HepG2 (cell line): Measurements from ENCODE around the gene ZNF771. TPM values are rescaled to one million over a fixed set of nuclear protein-coding genes. Genes with fewer than 3 reads are reported as not detected.

ENCODE experiments used
- CBX5 ChIP-seq: sonication (generic); formaldehyde crosslinking; IDR thresholded peaks from 2 replicates; pipeline ENCODE4 v1.4.0; 2020; ENCODE audit warnings: missing genetic modification reagents, borderline replicate concordance
- DRAP1 ChIP-seq: IDR thresholded peaks from 2 replicates; pipeline ENCODE4 v1.6.1; 2016; ENCODE audit warnings: missing genetic modification reagents, missing compliant biosample characterization
- E2F2 ChIP-seq: sonication (generic); formaldehyde crosslinking; IDR thresholded peaks from 2 replicates; pipeline ENCODE4 v1.4.0; 2020; ENCODE audit warnings: missing genetic modification reagents, borderline replicate concordance
- HMG20A ChIP-seq: IDR thresholded peaks from 2 replicates; pipeline ENCODE4 v1.6.1; 2016; ENCODE audit warnings: borderline replicate concordance
- HNF1B ChIP-seq: sonication (generic); formaldehyde crosslinking; IDR thresholded peaks from 2 replicates; pipeline ENCODE4 v1.5.1; 2020; ENCODE audit warnings: mild to moderate bottlenecking, moderate library complexity, missing genetic modification reagents
- HOMEZ ChIP-seq: IDR thresholded peaks from 2 replicates; pipeline ENCODE4 v1.6.1; 2016; ENCODE audit warnings: low read depth
- RBFOX2 ChIP-seq: fragments of 200-400 bp; formaldehyde crosslinking; IDR thresholded peaks from 2 replicates; pipeline ENCODE4 v1.6.1; 2017; ENCODE audit warnings: low read depth, mild to moderate bottlenecking, low read length
- SIN3B ChIP-seq: fragments of 150-350 bp; IDR thresholded peaks from 2 replicates; pipeline ENCODE4 v1.6.1; 2014; ENCODE audit warnings: low read length
- SIX4 ChIP-seq: sonication (generic); formaldehyde crosslinking; IDR thresholded peaks from 2 replicates; pipeline ENCODE4 v1.4.0; 2020; ENCODE audit warnings: missing genetic modification reagents
- TCF7 ChIP-seq: sonication (generic); IDR thresholded peaks from 2 replicates; pipeline ENCODE4 v1.6.1; 2016; ENCODE audit warnings: antibody characterized with exemption, low read depth
- TRIM24 ChIP-seq: sonication (generic); formaldehyde crosslinking; IDR thresholded peaks from 2 replicates; pipeline ENCODE4 v1.8.0; 2022; ENCODE audit warnings: mild to moderate bottlenecking, missing genetic modification reagents
- ZBTB26 ChIP-seq: IDR thresholded peaks from 2 replicates; pipeline ENCODE4 v1.6.1; 2016; ENCODE audit warnings: missing compliant biosample characterization, missing genetic modification reagents, borderline replicate concordance
- ZFP36 ChIP-seq: fragments of 150-350 bp; IDR thresholded peaks from 2 replicates; pipeline ENCODE4 v1.6.1; 2018; ENCODE audit warnings: borderline replicate concordance, low read length, low read depth; ENCODE audit not compliant: partially characterized antibody
- ZFP41 ChIP-seq: sonication (generic); formaldehyde crosslinking; IDR thresholded peaks from 2 replicates; pipeline ENCODE4 v1.4.0; 2020; ENCODE audit warnings: mild to moderate bottlenecking, missing genetic modification reagents, borderline replicate concordance
- ZNF160 ChIP-seq: sonication (generic); formaldehyde crosslinking; IDR thresholded peaks from 2 replicates; pipeline ENCODE4 v1.8.0; 2022; ENCODE audit warnings: mild to moderate bottlenecking, inconsistent platforms, missing genetic modification reagents
- ZNF253 ChIP-seq: sonication (generic); formaldehyde crosslinking; IDR thresholded peaks from 2 replicates; pipeline ENCODE4 v1.8.0; 2022; ENCODE audit warnings: mild to moderate bottlenecking, missing genetic modification reagents, borderline replicate concordance
- ZNF329 ChIP-seq: sonication (generic); formaldehyde crosslinking; IDR thresholded peaks from 2 replicates; pipeline ENCODE4 v1.9.0; 2021; ENCODE audit warnings: low read depth, mild to moderate bottlenecking, missing genetic modification reagents
- ZNF605 ChIP-seq: sonication (generic); formaldehyde crosslinking; IDR thresholded peaks from 2 replicates; pipeline ENCODE4 v1.8.0; 2022; ENCODE audit warnings: mild to moderate bottlenecking, missing genetic modification reagents
- ZNF850 ChIP-seq: sonication (generic); formaldehyde crosslinking; conservative IDR thresholded peaks from 2 replicates; pipeline ENCODE4 v1.9.0; 2021; ENCODE audit warnings: mild to moderate bottlenecking, missing genetic modification reagents
- polyA plus RNA-seq, 8 experiments: library from polyadenylated mRNA; depleted of rRNA in 3 of 8; stranded (reverse) in 7 of 8; unstranded in 1 of 8; fragments of >200 nt; fragmentation: Illumina TruSeq in 4 of 8; extraction: Trizol in 4 of 8; gene quantifications; 2 replicates each; pipeline versions ENCODE4 v1.2.1 to v1.2.3, GENCODE V29; 2011 to 2016; ENCODE audit warnings: low read depth in 4 of 8, missing spikeins in 1 of 8, mixed read lengths in 1 of 8; ENCODE audit not compliant: insufficient read depth in 1 of 8
- total RNA-seq, 5 experiments: library from RNA; depleted of rRNA; stranded (reverse); fragments of >200 nt; fragmentation: Illumina TruSeq; extraction: Trizol; gene quantifications; 2 replicates each; pipeline ENCODE4 v1.2.3, GENCODE V29; 2016; ENCODE audit warnings: low read depth in 1 of 5

The ZNF771 gene
- total and polyA plus RNA-seq, 2 of the 13 experiments (the other 11 are each of a cell fraction or from before 2014, with no cell fraction given), result 5.0 to 11.8 TPM

GRCh38 chr16:30409125-30410060 is 2.0 kb downstream of the ZNF771 start (continued):
- TF ChIP-seq E2F2 (CRISPR knock-in tag) (no peak), HOMEZ (CRISPR knock-in tag) (peak; percentile 66; the same call in 1 of the 2 replicates), ZNF160 (CRISPR knock-in tag) (0 out of 2 replicates have a peak, but pooled peaks have one; percentile 46), CBX5 (peak; percentile 31; the same call in 1 of the 2 replicates), HMG20A (no peak), SIX4 (CRISPR knock-in tag) (peak; percentile 49; the same call in 1 of the 2 replicates), ZFP41 (no peak), HNF1B (CRISPR knock-in tag) (peak; percentile 89), SIN3B (no peak), ZNF329 (CRISPR knock-in tag) (0 out of 2 replicates have a peak, but pooled peaks have one; percentile 15), ZBTB26 (CRISPR knock-in tag) (no peak), RBFOX2 (0 out of 2 replicates have a peak, but pooled peaks have one; percentile 15), ZNF605 (CRISPR knock-in tag) (peak; percentile 42), TCF7 (no peak), ZNF253 (CRISPR knock-in tag) (no peak), TRIM24 (CRISPR knock-in tag) (no peak), ZNF850 (no peak), ZFP36 (no peak), DRAP1 (CRISPR knock-in tag) (peak; percentile 21; the same call in 1 of the 2 replicates)
